B cell (primary cell): ENCODE measurements around the gene PKMYT1. TPM values are rescaled to one million over a fixed set of nuclear protein-coding genes. Genes with fewer than 3 reads are reported as not detected.
A peak's percentile ranks its signal among the peaks of the same experiment; 100 is the strongest.

Experiments
- ATAC-seq: fragments of 200-7000 bp; cut with Tn5 transposase; one replicate; pipeline ENCODE4 v1.10.0; 2021; ENCODE audit warnings: low read depth, mild to moderate bottlenecking, moderate number of reproducible peaks, moderate library complexity
- CTCF ChIA-PET: fragments of 350-600 bp; sonication (Branson Sonifier 250); formaldehyde crosslinking; loops from one replicate; lab custom pipeline; 2021; ENCODE audit warnings: antibody characterized with exemption, inconsistent platforms; lab: Charles Lee
- POLR2A ChIA-PET: fragments of 350-600 bp; sonication (Branson Sonifier 250); formaldehyde crosslinking; loops from one replicate; lab custom pipeline; 2021; ENCODE audit warnings: antibody characterized with exemption; lab: Charles Lee
- DNase-seq: peaks from one replicate; pipeline ENCODE4 v3.0.0; 2013
- H2AFZ ChIP-seq: 2 replicates; pipeline ENCODE4 v1.6.1; 2012; ENCODE audit warnings: mild to moderate bottlenecking, low read depth, low read length; ENCODE audit not compliant: insufficient read depth, poor library complexity, severe bottlenecking
- H3K27ac ChIP-seq, 2 donors: 1 replicate in 1 of 2; 2 replicates in 1 of 2; pipeline ENCODE4 v1.5.1; 2012 to 2013; ENCODE audit warnings: low read length in 2 of 2, mild to moderate bottlenecking in 2 of 2, moderate library complexity in 1 of 2
- H3K27me3 ChIP-seq, 4 experiments: fragments of 200-600 bp in 1 of 4; sonication (generic) in 1 of 4; replicated peaks in 1 of 4; 1 replicate in 2 of 4; 2 replicates in 2 of 4; pipeline versions ENCODE4 v1.6.1 to v1.7.0; 2013 to 2016; ENCODE audit warnings: low read length in 3 of 4, mild to moderate bottlenecking in 2 of 4, mixed read lengths in 1 of 4, moderate library complexity in 1 of 4; ENCODE audit not compliant: insufficient read depth in 4 of 4, control insufficient read depth in 3 of 4; ENCODE audit errors: control extremely low read depth in 1 of 4
- H3K36me3 ChIP-seq, 2 experiments: replicated peaks in 1 of 2; 1 replicate in 1 of 2; 2 replicates in 1 of 2; pipeline versions ENCODE4 v1.6.1 to v1.7.1; 2013; ENCODE audit warnings: low read length in 1 of 2; ENCODE audit not compliant: insufficient read depth in 2 of 2, control insufficient read depth in 1 of 2; ENCODE audit errors: control extremely low read depth in 1 of 2, extremely low read depth in 1 of 2
- H3K4me1 ChIP-seq, 2 donors: fragments of 200-600 bp in 1 of 2; sonication (generic) in 1 of 2; 1 replicate in 1 of 2; 2 replicates in 1 of 2; pipeline versions ENCODE4 v1.5.1 to v1.6.1; 2013 to 2017; ENCODE audit warnings: low read length in 2 of 2; ENCODE audit not compliant: control insufficient read depth in 2 of 2, insufficient read depth in 2 of 2
- H3K4me2 ChIP-seq: replicated peaks from 2 replicates; pipeline ENCODE3; 2012; ENCODE audit warnings: mild to moderate bottlenecking, low read depth, low read length; ENCODE audit not compliant: poor library complexity, severe bottlenecking
- H3K4me3 ChIP-seq, 5 experiments: fragments of 200-600 bp in 1 of 5; sonication (generic) in 1 of 5; 1 replicate in 3 of 5; 2 replicates in 2 of 5; pipeline versions ENCODE4 v1.5.1 to v1.7.0; 2011 to 2016; ENCODE audit warnings: low read length in 4 of 5, mild to moderate bottlenecking in 4 of 5, low read depth in 2 of 5, control low read depth in 1 of 5, moderate library complexity in 1 of 5; ENCODE audit not compliant: insufficient read depth in 1 of 5; ENCODE audit errors: control extremely low read depth in 1 of 5, extremely low read depth in 1 of 5
- H3K79me2 ChIP-seq: fragments of 200-600 bp; sonication (generic); one replicate; pipeline ENCODE4 v1.6.0; 2016; ENCODE audit warnings: low read length; ENCODE audit not compliant: control insufficient read depth, insufficient read depth
- H3K9ac ChIP-seq: fragments of 200-600 bp; sonication (generic); 2 replicates; pipeline ENCODE4 v1.6.1; 2017; ENCODE audit warnings: mild to moderate bottlenecking, low read length, moderate library complexity
- H3K9me3 ChIP-seq, 3 donors: one replicate each; pipeline versions ENCODE4 v1.6.1 to v1.7.1; 2013; ENCODE audit warnings: low read length in 2 of 3; ENCODE audit not compliant: control insufficient read depth in 2 of 3, insufficient read depth in 1 of 3; ENCODE audit errors: control extremely low read depth in 1 of 3
- H4K20me1 ChIP-seq: 2 replicates; pipeline ENCODE4 v1.6.0; 2012; ENCODE audit warnings: mild to moderate bottlenecking, low read length; ENCODE audit not compliant: insufficient read depth, control insufficient read depth, poor library complexity, severe bottlenecking
- H3K27ac Mint-ChIP-seq: one replicate; pipeline ENCODE4 v1.8.0; 2021; ENCODE audit warnings: mixed read lengths
- H3K27me3 Mint-ChIP-seq: one replicate; pipeline ENCODE4 v1.8.0; 2021; ENCODE audit warnings: mixed read lengths
- H3K4me1 Mint-ChIP-seq: one replicate; pipeline ENCODE4 v1.8.0; 2021; ENCODE audit warnings: mixed read lengths
- H3K4me3 Mint-ChIP-seq: one replicate; pipeline ENCODE4 v1.8.0; 2021; ENCODE audit warnings: mixed read lengths
- H3K9me3 Mint-ChIP-seq: one replicate; pipeline ENCODE4 v1.8.0; 2022; ENCODE audit warnings: mixed read lengths; ENCODE audit not compliant: insufficient read depth
- CTCF ChIP-seq: fragments of 200-600 bp; IDR thresholded peaks from one replicate; pipeline ENCODE4 v1.8.0; 2022; ENCODE audit warnings: antibody characterized with exemption, mild to moderate bottlenecking
- EZH2 ChIP-seq: IDR thresholded peaks from 2 replicates; pipeline ENCODE4 v1.6.1; 2012; ENCODE audit warnings: borderline replicate concordance, low read depth, mild to moderate bottlenecking, moderate library complexity, low read length; ENCODE audit not compliant: insufficient read depth, poor library complexity, severe bottlenecking
- WGBS: methylation state at CpG from one replicate; pipeline ENCODE4 v1.1.5; 2013; ENCODE audit warnings: missing lambda C conversion rate; ENCODE audit not compliant: insufficient coverage; 5-methylcytosine and 5-hydroxymethylcytosine counted together
- intact Hi-C: fragments of 100-400 bp; cut with micrococcal nuclease; formaldehyde crosslinking; loops from one replicate; pipeline ENCODE4 v1.10.0; 2022
- polyA plus RNA-seq: library from polyadenylated mRNA; depleted of rRNA; stranded (reverse); fragments of >200 nt; gene quantifications from 2 replicates; pipeline ENCODE4 v1.2.3, GENCODE V29; 2012
- total RNA-seq, 2 donors: library from RNA; stranded (reverse); fragments of 120-200 nt in 1 of 2; gene quantifications; 1 replicate in 1 of 2; 2 replicates in 1 of 2; pipeline versions ENCODE4 v1.2.3 to v1.2.4, GENCODE V29; 2013 to 2022

PKMYT1 gene
- total and polyA plus RNA-seq, 2 donors (not counting 1 experiment from before 2014, with no cell fraction given): 0.67 to 2.6 TPM

- ChIA-PET POLR2A (no interaction called here), CTCF (interaction anchor here (0.9 to 1.9 kb wide), 4 partner anchors 17 to 57 kb away, joined by 3 to 7 read pairs (median 5); no protein-coding TSS in a partner anchor)
- H3K27me3 Mint-ChIP-seq: no peaks in the 10 kb centered on the region
- intact Hi-C loops: loop anchor here (1.0 to 5.0 kb wide), 4 partner anchors 18 to 206 kb away; partner anchors contain the start of genes ELOB and FLYWCH2
- Histone ChIP-seq H3K9ac (peak overlapping the region; percentile 45), H3K4me1 (peaks cover 18 to 39% of the 10 kb centered on the region in 2 donors), H2AFZ (peak overlapping the region; percentile 76), H3K4me2 (peak overlapping the region; percentile 83), H4K20me1 (peaks cover 5% of the 10 kb centered on the region), H3K4me3 (peak overlapping the region in 3 of 5 experiments; percentile 29 to 55 (median 42)), H3K27me3 (peaks cover 0 to 12% (median 1%) of the 10 kb centered on the region in 4 experiments), H3K36me3 (no peaks in the 10 kb centered on the region), H3K27ac (no peak overlapping the region), H3K79me2 (peaks cover 6% of the 10 kb centered on the region), H3K9me3 (no peaks in the 10 kb centered on the region)
- ATAC-seq (peak; percentile 48), DNase-seq (peak; percentile 79)
- no peaks in the 10 kb centered on the region for H3K9me3 Mint-ChIP-seq
- H3K27ac Mint-ChIP-seq: no peak overlapping the region
- TF ChIP-seq EZH2 (no peak), CTCF (peak; percentile 97)
- peaks cover 21% of the 10 kb centered on the region for H3K4me1 Mint-ChIP-seq
- H3K4me3 Mint-ChIP-seq: peak overlapping the region; percentile 63
- WGBS: 7% methylated on average over 40 of the region's 42 CpGs
Measured at GRCh38 chr16:2983706-2984136, 3.5 kb upstream of the PKMYT1 start.

- intact Hi-C loops: loop anchor here (5.0 kb wide), 2 partner anchors 100 to 205 kb away; partner anchors contain the start of genes ELOB and FLYWCH2
- no peak overlapping the region for H3K4me3 ChIP-seq
- DNase-seq (no peak), ATAC-seq (no peak)
- Mint-ChIP-seq H3K4me1 (peaks cover 21% of the 10 kb centered on the region), H3K27ac (no peak overlapping the region), H3K27me3 (no peaks in the 10 kb centered on the region), H3K4me3 (peak overlapping the region; percentile 53), H3K9me3 (no peaks in the 10 kb centered on the region)
- H3K79me2 ChIP-seq: peaks cover 6% of the 10 kb centered on the region
- no peaks in the 10 kb centered on the region for H3K9me3 ChIP-seq
- peaks cover 0 to 10% (median 1%) of the 10 kb centered on the region in 4 experiments for H3K27me3 ChIP-seq
- peaks cover 18 to 39% of the 10 kb centered on the region in 2 donors for H3K4me1 ChIP-seq
- ChIA-PET POLR2A (interaction anchor here (0.7 kb wide), 1 partner anchor 46 kb away, joined by 6 read pairs; no protein-coding TSS in a partner anchor), CTCF (interaction anchor here (1.1 to 1.9 kb wide), 5 partner anchors 12 to 55 kb away, joined by 3 to 7 read pairs (median 4); no protein-coding TSS in a partner anchor)
- H3K4me2 ChIP-seq: peak overlapping the region; percentile 83
- no peak overlapping the region for H3K27ac ChIP-seq
- TF ChIP-seq CTCF (no peak), EZH2 (no peak)
- H3K9ac ChIP-seq: no peak overlapping the region
- no peak overlapping the region for H2AFZ ChIP-seq
- peaks cover 5% of the 10 kb centered on the region for H4K20me1 ChIP-seq
- H3K36me3 ChIP-seq: no peaks in the 10 kb centered on the region
- WGBS: 94% methylated on average over 3 of the region's 5 CpGs
Measured at GRCh38 chr16:2982402-2982801, 2.2 kb upstream of the PKMYT1 start.
